OCI-LY1 (cell line): ENCODE data around the gene SLC26A2.

Experiments used
- CTCF ChIP-seq: fragments of 200-600 bp; sonication (generic), shearing (Covaris generic); IDR thresholded peaks from 2 replicates; pipeline ENCODE4 v1.5.1; 2017; ENCODE audit warnings: mild to moderate bottlenecking, antibody characterized with exemption, low read length, moderate library complexity, mixed read lengths
- EZH2 ChIP-seq: fragments of 200-600 bp; sonication (generic), shearing (Covaris generic); IDR thresholded peaks from 2 replicates; pipeline ENCODE4 v1.8.0; 2017; ENCODE audit warnings: borderline replicate concordance, mixed run types, mild to moderate bottlenecking, antibody characterized with exemption, low read length, moderate library complexity, mixed read lengths

DNA sequence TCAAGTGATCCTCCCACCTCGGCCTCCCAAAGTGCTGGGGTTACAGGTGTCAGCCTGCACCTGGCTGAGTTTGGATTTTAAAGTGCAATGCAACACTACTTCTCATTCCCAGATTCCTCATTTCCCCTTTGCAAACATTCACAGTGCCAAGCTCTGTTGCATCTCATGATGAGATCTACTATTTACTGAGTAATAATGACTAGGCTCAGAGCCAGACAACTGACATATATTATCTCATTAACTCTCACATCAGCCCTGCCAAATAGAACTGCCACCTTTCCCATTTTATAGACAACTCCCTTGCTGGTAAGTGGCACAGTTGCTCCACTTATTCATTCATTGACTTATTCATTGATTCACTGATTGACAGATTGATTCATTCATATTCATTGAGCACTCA is 22.9 kb upstream of the SLC26A2 start:
- TF ChIP-seq CTCF, result no peak
- TF ChIP-seq EZH2, result no peak
